ENCODE results near the gene RTL1. TPM values are rescaled to one million over a fixed set of nuclear protein-coding genes. Genes with fewer than 3 reads are reported as not detected.

Gene RTL1
- total RNA-seq, 1 donor from 2014 or later = 1.1 TPM

DNA sequence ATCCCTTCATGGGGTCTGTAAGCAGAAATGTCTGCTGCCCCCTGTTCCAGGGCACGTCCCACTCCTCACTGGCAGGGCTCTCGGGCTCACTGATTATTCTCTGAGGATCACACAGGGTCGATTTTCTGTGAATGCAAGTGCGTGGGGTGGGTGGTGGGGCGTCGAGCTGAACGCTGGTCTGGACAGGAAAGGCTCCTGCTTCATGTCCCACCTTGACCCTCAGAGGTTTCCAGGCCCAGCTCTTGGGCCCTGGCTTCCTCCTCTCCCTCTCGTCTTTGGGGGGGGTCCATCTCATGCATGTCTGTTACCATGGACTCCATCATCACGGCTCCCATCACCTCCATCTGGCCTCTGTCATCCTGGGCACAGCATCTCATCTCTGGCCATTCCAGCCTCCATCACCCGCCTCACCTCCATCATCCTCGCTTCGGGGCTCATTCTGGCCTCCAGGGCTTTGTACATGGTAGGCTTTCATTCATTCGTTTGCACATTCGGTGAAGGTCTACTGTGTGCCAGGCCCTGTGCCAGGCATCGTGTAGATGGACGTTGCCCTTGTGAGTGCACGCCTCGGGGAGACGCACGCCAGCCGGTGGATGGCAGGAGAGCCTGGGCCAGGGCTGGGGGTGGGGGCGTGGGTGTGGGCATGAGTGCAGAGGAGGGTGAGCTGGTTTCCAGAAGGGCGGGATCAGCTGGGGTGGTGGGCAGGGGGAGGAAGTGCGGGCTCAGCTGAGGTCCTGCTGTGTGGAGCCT lies 34.7 kb downstream of the RTL1 start:
- no peak overlapping the region for H3K4me3 ChIP-seq (ENCODE audit: low read depth, low read length)
- H3K27me3 ChIP-seq (ENCODE audit: control insufficient read depth, insufficient read depth, low read length) = no peaks in the 10 kb centered on the region
- TF ChIP-seq, protein P1, sequence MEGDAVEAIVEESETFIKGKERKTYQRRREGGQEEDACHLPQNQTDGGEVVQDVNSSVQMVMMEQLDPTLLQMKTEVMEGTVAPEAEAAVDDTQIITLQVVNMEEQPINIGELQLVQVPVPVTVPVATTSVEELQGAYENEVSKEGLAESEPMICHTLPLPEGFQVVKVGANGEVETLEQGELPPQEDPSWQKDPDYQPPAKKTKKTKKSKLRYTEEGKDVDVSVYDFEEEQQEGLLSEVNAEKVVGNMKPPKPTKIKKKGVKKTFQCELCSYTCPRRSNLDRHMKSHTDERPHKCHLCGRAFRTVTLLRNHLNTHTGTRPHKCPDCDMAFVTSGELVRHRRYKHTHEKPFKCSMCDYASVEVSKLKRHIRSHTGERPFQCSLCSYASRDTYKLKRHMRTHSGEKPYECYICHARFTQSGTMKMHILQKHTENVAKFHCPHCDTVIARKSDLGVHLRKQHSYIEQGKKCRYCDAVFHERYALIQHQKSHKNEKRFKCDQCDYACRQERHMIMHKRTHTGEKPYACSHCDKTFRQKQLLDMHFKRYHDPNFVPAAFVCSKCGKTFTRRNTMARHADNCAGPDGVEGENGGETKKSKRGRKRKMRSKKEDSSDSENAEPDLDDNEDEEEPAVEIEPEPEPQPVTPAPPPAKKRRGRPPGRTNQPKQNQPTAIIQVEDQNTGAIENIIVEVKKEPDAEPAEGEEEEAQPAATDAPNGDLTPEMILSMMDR (IDR thresholded peaks at IDR 0.05; ENCODE audit: insufficient read depth, low read length, poor library complexity, severe bottlenecking) = no peak
- H3K36me3 ChIP-seq (ENCODE audit: control insufficient read depth, insufficient read depth, low read length) = no peaks in the 10 kb centered on the region
- no peak for DNase-seq (ENCODE audit: low read depth)

DNA sequence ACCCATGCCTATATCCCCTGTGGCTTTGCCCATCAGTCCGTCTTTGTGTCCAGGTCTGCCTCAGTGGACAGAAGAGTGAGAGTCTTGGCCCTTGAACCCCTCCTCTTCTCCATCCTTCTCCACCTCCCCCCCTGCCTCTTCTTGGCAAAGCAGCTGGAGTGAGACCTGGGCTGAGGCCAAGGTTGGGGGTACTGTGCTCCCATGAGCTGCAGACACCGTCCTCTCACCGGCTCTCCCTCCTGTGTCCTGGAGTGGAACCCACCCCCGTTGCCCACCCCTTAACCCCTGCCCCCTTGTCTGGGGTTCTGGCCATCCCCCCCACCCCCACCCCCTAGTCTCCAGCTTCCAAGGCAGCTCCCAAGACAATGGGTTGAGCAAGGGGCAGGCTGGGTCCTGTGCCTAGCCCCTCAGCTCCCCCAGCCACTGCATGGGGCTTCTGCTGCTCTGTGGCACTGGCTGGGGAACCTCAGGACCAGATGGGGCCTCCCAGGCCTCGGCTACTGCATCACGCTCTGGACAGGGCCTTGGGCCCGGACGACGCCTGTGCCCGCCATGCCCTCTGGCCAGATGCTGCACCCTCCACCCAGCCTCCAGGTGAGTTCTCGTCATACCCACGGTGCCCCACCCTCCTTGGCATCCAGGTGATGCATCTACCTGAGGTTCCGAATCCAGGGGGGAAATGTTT lies 35.7 kb downstream of the RTL1 start:
- TF ChIP-seq, protein P1 (IDR thresholded peaks at IDR 0.05; ENCODE audit: insufficient read depth, low read length, poor library complexity, severe bottlenecking) = no peak

DNA sequence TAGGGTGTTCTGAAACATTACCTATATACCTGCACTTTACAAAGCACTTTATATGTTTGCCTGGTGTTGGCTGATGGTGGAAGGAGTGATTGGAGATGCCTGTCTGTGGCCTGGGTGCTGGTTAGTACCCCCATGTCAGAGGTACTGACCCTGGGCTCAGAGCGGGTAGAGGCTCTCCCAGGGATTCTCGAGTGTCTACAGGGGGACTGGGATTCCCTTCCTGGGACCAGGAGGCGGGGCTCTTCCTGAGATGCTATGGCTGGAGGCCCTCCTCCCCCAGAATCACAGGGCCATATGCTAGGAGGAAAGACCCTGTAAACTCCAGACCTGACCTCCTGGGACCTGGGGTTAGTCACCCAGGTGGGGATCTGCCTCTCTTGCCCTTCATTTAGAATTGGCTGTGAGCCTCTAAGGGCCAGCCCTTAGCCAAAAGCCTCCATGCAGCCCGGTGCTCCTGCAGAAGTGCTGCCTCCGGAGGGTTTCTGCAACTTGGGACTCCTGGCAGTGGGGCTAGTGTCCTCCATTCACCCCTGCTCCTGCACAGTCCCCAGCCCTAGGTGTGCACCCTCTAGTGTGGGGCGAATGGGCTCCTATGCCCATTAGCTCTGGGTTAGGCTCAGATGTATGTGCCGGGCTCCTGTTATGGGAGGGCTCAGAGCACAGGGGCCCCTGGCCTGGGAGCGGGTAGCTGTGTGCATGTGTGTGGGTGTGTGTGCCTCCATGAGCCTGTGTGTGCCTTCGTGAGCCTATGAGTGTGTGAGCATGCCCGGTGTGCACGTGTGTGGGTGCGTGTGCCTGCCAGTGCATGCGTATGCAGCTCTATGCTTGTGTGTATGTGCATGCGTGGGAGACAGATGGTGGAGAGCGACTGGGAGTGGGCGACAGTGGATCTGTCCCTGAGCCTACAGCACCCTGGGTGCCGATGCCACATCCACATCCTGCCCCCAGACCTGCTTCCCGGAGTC lies 36.6 kb downstream of the RTL1 start:
- TF ChIP-seq, protein P1 (IDR thresholded peaks at IDR 0.05; ENCODE audit: insufficient read depth, low read length, poor library complexity, severe bottlenecking) = no peak

More for the DNA sequence above, 35.7 kb downstream of the RTL1 start:
- H3K27me3 ChIP-seq (ENCODE audit: control insufficient read depth, insufficient read depth, low read length) = no peaks in the 10 kb centered on the region
- no peaks in the 10 kb centered on the region for H3K36me3 ChIP-seq (ENCODE audit: control insufficient read depth, insufficient read depth, low read length)
- DNase-seq (ENCODE audit: low read depth) = no peak
- H3K4me3 ChIP-seq (ENCODE audit: low read depth, low read length) = no peak overlapping the region

DNA sequence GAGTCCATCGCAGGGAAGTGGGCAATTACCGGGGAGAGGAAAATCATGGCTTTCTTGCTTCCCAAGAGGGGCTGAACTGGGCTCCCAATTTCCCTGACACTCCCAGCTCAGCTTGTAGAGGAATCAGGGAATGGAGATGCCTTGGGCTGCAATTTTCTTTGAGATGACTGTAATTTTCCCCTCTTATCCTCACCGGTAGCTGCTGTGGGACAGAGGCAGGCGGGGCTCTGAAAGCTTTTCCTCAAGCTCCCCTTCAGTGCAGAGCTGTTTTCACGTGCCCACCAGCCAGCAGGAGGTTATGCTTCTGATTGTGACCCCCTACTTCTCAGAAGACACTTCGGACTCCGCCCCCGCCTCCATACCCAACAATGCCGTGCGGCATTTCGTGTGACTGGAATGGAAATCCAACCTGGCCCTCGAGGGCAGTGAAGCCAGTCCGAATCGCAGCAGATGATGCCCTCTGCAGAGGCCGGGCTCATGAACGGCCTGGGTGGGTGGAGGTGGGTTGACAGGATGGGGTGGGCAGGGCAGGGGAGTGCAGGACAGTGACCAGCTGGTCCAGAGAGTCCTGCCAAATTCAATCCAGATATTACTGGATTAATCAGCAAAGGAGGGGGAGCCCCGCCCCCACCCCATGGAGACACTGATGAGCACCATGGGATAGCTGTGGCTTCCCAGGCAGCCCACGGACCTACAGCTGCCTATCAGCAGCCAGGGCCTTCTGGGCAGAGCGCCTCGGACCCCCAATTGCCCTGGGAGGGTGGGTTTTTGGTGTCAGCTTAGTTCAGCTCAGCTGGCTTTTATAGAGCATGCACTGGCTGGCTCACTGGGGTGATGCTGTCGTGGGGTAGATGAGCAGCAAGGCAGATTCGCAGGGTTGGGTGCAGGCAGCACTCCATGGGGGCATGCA lies 37.6 kb downstream of the RTL1 start:
- DNase-seq (ENCODE audit: low read depth) = no peak
- TF ChIP-seq, protein P1 (IDR thresholded peaks at IDR 0.05; ENCODE audit: insufficient read depth, low read length, poor library complexity, severe bottlenecking) = no peak
- no peaks in the 10 kb centered on the region for H3K36me3 ChIP-seq (ENCODE audit: control insufficient read depth, insufficient read depth, low read length)
- H3K4me3 ChIP-seq (ENCODE audit: low read depth, low read length) = no peak overlapping the region
- no peaks in the 10 kb centered on the region for H3K27me3 ChIP-seq (ENCODE audit: control insufficient read depth, insufficient read depth, low read length)

More for the DNA sequence above, 36.6 kb downstream of the RTL1 start:
- H3K27me3 ChIP-seq (ENCODE audit: control insufficient read depth, insufficient read depth, low read length) = no peaks in the 10 kb centered on the region
- DNase-seq (ENCODE audit: low read depth) = no peak
- no peaks in the 10 kb centered on the region for H3K36me3 ChIP-seq (ENCODE audit: control insufficient read depth, insufficient read depth, low read length)
- no peak overlapping the region for H3K4me3 ChIP-seq (ENCODE audit: low read depth, low read length)
